T47D (cell line): ENCODE measurements around the gene SLC16A5.
"Not testable (repeated sequence)": the region's sequence is repeated elsewhere in the genome, so short reads cannot be mapped to it uniquely, and the experiment has no call there.

Experiments
- DNase-seq, 2 experiments: peaks; one replicate each; pipeline versions ENCODE4 v3.0.0 to v3.0.0-alpha.2; 2011 to 2012; ENCODE audit warnings: low read depth in 1 of 2, low spot score in 1 of 2
- JUND ChIP-seq: IDR thresholded peaks from 2 replicates; pipeline ENCODE4 v1.6.1; 2012; ENCODE audit warnings: low read depth
- in situ Hi-C: cut with HindIII; loops from 2 replicates; pipeline ENCODE4 v1.10.0; 2016; ENCODE audit warnings: low sequenced_read_pairs, low pct_unique_long_range_greater_than_20kb

Gene SLC16A5

GRCh38 chr17:75130059-75130631 is 42.4 kb downstream of the SLC16A5 start:
- no peak for DNase-seq
- no peak for TF ChIP-seq JUND
- in situ Hi-C loops: no loop called here

- peak; percentile 74 to 76 for DNase-seq
- TF ChIP-seq JUND: no peak
- in situ Hi-C loops: no loop called here
Measured at GRCh38 chr17:75130632-75131277, 43.0 kb downstream of the SLC16A5 start.

- in situ Hi-C loops: no loop called here
- DNase-seq: peak; percentile 88 to 93
- no peak for TF ChIP-seq JUND
Measured at GRCh38 chr17:75131278-75132017, 43.7 kb downstream of the SLC16A5 start, which contains the start of gene NT5C. TSS of gene NT5C (minus strand) at chr17:75131742. CDS start at chr17:75131707, 35 bp downstream.

- DNase-seq, in situ Hi-C loops: not testable (repeated sequence)
Measured at GRCh38 chr17:75132018-75133000, 44.6 kb downstream of the SLC16A5 start.

- in situ Hi-C loops: no loop called here
- DNase-seq: no peak
- no peak for TF ChIP-seq JUND
Measured at GRCh38 chr17:75133001-75133400, 45.2 kb downstream of the SLC16A5 start.

- in situ Hi-C loops, DNase-seq: not testable (repeated sequence)
Measured at GRCh38 chr17:75133607-75134347, 46.0 kb downstream of the SLC16A5 start.

GRCh38 chr17:75135452-75135851 is 47.7 kb downstream of the SLC16A5 start:
- in situ Hi-C loops: no loop called here
- TF ChIP-seq JUND: no peak
- DNase-seq: no peak

GRCh38 chr17:75135946-75136345 is 48.2 kb downstream of the SLC16A5 start:
- in situ Hi-C loops: no loop called here
- no peak for TF ChIP-seq JUND
- no peak for DNase-seq

- in situ Hi-C loops, DNase-seq: not testable (repeated sequence)
Measured at GRCh38 chr17:75137762-75138161, 50.0 kb downstream of the SLC16A5 start.

GRCh38 chr17:75138519-75138918 is 50.8 kb downstream of the SLC16A5 start:
- DNase-seq: no peak
- in situ Hi-C loops: no loop called here
- TF ChIP-seq JUND: no peak

- in situ Hi-C loops: no loop called here
- TF ChIP-seq JUND: no peak
- no peak for DNase-seq
Measured at GRCh38 chr17:75142236-75142971, 54.6 kb downstream of the SLC16A5 start.
